Sigmoid colon (tissue), 7 donors: ENCODE results near the gene TRIM8. TPM values are rescaled to one million over a fixed set of nuclear protein-coding genes. Genes with fewer than 3 reads are reported as not detected.
A peak's percentile ranks its signal among the peaks of the same experiment; 100 is the strongest.

Experiments used
- DNase-seq: peaks from one replicate; pipeline ENCODE4 v3.0.0-alpha.2; 2019
- H3K27ac ChIP-seq, 4 donors: fragments of 200-600 bp; sonication (generic); one replicate each; pipeline ENCODE4 v1.5.1; 2016 to 2019; ENCODE audit warnings: mild to moderate bottlenecking in 1 of 4
- H3K27me3 ChIP-seq, 3 donors: fragments of 200-600 bp; sonication (generic); one replicate each; pipeline ENCODE4 v1.5.1; 2019; ENCODE audit warnings: mild to moderate bottlenecking in 1 of 3
- H3K36me3 ChIP-seq, 4 donors: fragments of 200-600 bp; sonication (generic); one replicate each; pipeline ENCODE4 v1.5.1; 2016 to 2019
- H3K4me1 ChIP-seq, 4 donors: fragments of 200-600 bp; sonication (generic); one replicate each; pipeline ENCODE4 v1.5.1; 2017 to 2019
- H3K4me3 ChIP-seq, 4 donors: fragments of 200-600 bp; sonication (generic); one replicate each; pipeline ENCODE4 v1.5.1; 2017 to 2019; ENCODE audit warnings: mild to moderate bottlenecking in 2 of 4, moderate library complexity in 1 of 4
- H3K9me3 ChIP-seq, 4 donors: fragments of 200-600 bp in 3 of 4; sonication (generic) in 3 of 4; one replicate each; pipeline versions ENCODE4 v1.5.1 to v1.6.1; 2013 to 2019
- EP300 ChIP-seq, 4 donors: sonication (generic); formaldehyde crosslinking; IDR thresholded peaks; one replicate each; pipeline ENCODE4 v1.6.1; 2017; ENCODE audit warnings: antibody characterized with exemption in 4 of 4
- POLR2A ChIP-seq, 2 donors: fragments of 450-650 bp; IDR thresholded peaks; one replicate each; pipeline ENCODE4 v1.6.1; 2016; ENCODE audit warnings: antibody characterized with exemption in 2 of 2, mild to moderate bottlenecking in 2 of 2, moderate library complexity in 2 of 2
- POLR2AphosphoS5 ChIP-seq, 4 donors: sonication (generic); formaldehyde crosslinking; IDR thresholded peaks; one replicate each; pipeline ENCODE4 v1.6.1; 2017; ENCODE audit warnings: antibody characterized with exemption in 4 of 4
- WGBS, 2 donors: extraction: QIAGEN DNeasy Blood & Tissue Kit; methylation state at CpG; one replicate each; pipeline ENCODE4 v1.1.7; 2013; 5-methylcytosine and 5-hydroxymethylcytosine counted together
- intact Hi-C: fragments of 100-400 bp; cut with DNase I; formaldehyde crosslinking; loops from one replicate; pipeline ENCODE4 v1.15.1; 2023
- polyA plus RNA-seq, 3 donors: library from polyadenylated mRNA; stranded (reverse); fragments of 200-250 nt; gene quantifications; one replicate each; pipeline ENCODE4 v1.2.3, GENCODE V29; 2013
- total RNA-seq, 4 donors: library from RNA; depleted of rRNA; stranded (reverse); fragments of >200 nt; gene quantifications; one replicate each; pipeline ENCODE4 v1.1.0, GENCODE V29; 2016
- TF ChIP-seq, protein P1 (sequence below), 4 experiments: fragments of 450-650 bp in 3 of 4; fragments of 200-600 bp in 1 of 4; IDR thresholded peaks; one replicate each; pipeline ENCODE4 v1.5.1; 2016 to 2019; ENCODE audit warnings: antibody characterized with exemption in 4 of 4, mild to moderate bottlenecking in 3 of 4, moderate library complexity in 2 of 4
- donor health status: healthy with polysubstance abuse.
- donor health status: Bipolar disorder and iron deficiency.
- donor health status: healthy.

The TRIM8 gene
- total and polyA plus RNA-seq, 7 donors = 25.0 to 88.6 (median 58.9) TPM

DNA sequence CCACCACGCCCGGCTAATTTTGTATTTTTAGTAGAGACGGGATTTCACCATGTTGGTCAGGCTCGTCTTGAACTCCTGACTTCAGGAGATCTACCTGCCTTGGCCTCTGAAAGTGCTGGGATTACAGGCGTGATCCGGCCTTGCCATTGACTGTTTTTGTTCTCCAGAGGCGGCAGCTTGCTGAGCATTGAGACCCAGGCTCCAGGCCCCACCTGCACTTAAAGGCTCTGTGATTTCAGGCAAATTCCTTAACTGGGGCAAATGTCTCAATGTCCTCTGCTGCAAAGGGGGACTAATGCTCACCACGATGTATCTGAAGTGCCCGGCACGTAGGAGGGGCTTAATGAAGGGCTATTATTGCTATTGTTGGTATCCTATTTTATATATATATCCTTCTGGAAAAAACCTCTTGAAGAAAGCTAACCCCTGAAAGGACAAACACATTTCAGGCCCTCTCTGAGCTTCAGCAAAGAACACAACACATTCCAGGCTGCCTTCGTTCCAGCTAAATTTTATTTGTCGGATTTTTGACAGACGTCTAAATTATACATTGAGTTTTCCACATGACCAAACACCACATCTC is 29.0 kb downstream of the TRIM8 start:
- TF ChIP-seq, protein P1, sequence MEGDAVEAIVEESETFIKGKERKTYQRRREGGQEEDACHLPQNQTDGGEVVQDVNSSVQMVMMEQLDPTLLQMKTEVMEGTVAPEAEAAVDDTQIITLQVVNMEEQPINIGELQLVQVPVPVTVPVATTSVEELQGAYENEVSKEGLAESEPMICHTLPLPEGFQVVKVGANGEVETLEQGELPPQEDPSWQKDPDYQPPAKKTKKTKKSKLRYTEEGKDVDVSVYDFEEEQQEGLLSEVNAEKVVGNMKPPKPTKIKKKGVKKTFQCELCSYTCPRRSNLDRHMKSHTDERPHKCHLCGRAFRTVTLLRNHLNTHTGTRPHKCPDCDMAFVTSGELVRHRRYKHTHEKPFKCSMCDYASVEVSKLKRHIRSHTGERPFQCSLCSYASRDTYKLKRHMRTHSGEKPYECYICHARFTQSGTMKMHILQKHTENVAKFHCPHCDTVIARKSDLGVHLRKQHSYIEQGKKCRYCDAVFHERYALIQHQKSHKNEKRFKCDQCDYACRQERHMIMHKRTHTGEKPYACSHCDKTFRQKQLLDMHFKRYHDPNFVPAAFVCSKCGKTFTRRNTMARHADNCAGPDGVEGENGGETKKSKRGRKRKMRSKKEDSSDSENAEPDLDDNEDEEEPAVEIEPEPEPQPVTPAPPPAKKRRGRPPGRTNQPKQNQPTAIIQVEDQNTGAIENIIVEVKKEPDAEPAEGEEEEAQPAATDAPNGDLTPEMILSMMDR (IDR thresholded peaks at IDR 0.05) = no peak
- TF ChIP-seq EP300 (IDR thresholded peaks at IDR 0.05) = no peak
- no peak for TF ChIP-seq POLR2A (IDR thresholded peaks at IDR 0.05)
- no peak for TF ChIP-seq POLR2AphosphoS5 (IDR thresholded peaks at IDR 0.05)
- Histone ChIP-seq H3K36me3 (no peaks in the 10 kb centered on the region), H3K4me3 (peak overlapping the region in 1 of 4 donors; percentile 37), H3K27ac (peak overlapping the region; percentile 67 to 72 (median 69)), H3K4me1 (peaks cover 0 to 60% (median 40%) of the 10 kb centered on the region in 4 donors), H3K27me3 (no peaks in the 10 kb centered on the region), H3K9me3 (no peaks in the 10 kb centered on the region)
- 80 to 86% methylated on average over 13 of the region's 13 CpGs for WGBS, 2 donors
- DNase-seq = peak; percentile 40
- intact Hi-C loops = no loop called here

DNA sequence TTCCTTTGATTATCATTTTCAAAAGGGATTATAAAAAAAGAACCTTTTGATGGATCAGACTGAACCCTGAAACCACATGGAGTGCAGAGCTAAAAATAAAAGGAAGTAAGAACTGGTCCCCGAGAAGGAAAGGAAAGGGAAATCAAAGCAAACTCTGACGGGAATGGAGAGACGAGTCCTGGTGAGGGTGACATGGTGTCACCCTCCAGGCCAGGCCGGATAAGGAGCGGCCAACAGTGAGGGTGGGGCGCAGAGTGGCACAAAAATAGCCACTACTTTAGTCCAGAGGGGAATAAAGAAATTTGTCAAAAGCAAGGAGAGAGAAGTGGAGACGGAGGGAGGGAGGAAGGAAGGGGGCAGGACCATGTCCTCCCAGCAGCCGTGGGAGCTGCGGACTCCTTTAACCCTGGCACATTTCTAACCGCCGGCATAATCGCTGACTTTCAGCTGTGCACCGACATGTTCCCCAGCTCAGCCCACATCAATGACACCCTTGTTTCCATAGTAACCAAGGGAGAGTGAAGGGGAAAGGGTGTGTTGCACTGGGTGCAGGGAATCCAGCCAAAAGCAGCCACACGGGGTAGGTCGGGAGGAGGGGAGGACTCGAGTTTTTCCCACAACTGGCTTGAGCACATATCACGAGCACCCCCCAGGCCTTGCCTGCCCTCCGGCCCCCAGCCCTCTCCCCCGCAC is 29.7 kb downstream of the TRIM8 start:
- WGBS, 2 donors = 7 to 12% methylated on average over 19 of the region's 19 CpGs
- Histone ChIP-seq H3K4me1 (peaks cover 0 to 63% (median 43%) of the 10 kb centered on the region in 4 donors), H3K4me3 (peak overlapping the region in 3 of 4 donors; percentile 12 to 37 (median 32)), H3K27ac (peak overlapping the region; percentile 67 to 72 (median 69)), H3K36me3 (no peaks in the 10 kb centered on the region), H3K9me3 (no peaks in the 10 kb centered on the region), H3K27me3 (no peaks in the 10 kb centered on the region)
- intact Hi-C loops = no loop called here
- DNase-seq = peak; percentile 82
- TF ChIP-seq POLR2AphosphoS5 (IDR thresholded peaks at IDR 0.05) (peak in 1 of 4 donors; percentile 42), EP300 (IDR thresholded peaks at IDR 0.05) (no peak)

DNA sequence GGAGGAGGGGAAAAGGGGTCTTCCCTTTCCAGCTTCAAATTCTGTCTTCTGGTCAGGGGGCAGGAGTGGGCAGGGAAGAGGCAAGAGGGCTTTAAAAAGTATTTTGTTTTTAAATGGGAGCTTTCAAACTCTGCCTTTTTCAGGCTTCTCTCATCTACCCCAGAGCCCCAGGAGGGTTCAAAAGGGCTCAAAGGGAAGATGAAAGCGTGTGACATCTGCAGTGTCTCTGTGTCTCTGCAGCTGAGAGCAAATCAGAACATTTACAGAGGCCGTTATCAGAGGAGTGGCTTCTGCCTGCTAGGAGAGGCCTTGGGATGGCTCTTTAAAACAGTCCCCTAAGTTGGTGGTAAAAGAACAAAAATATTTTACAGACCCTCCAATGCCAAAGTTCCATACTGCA is 30.3 kb downstream of the TRIM8 start:
- 30 to 32% methylated on average over 2 of the region's 2 CpGs for WGBS, 2 donors
- no peak for TF ChIP-seq POLR2AphosphoS5 (IDR thresholded peaks at IDR 0.05)
- TF ChIP-seq, protein P1 (IDR thresholded peaks at IDR 0.05) = no peak
- no peak for TF ChIP-seq POLR2A (IDR thresholded peaks at IDR 0.05)
- TF ChIP-seq EP300 (IDR thresholded peaks at IDR 0.05) = no peak
- Histone ChIP-seq H3K4me3 (peak overlapping the region in 3 of 4 donors; percentile 12 to 37 (median 32)), H3K27ac (peak overlapping the region; percentile 67 to 72 (median 69)), H3K27me3 (no peaks in the 10 kb centered on the region), H3K36me3 (no peaks in the 10 kb centered on the region), H3K4me1 (peaks cover 0 to 59% (median 42%) of the 10 kb centered on the region in 4 donors), H3K9me3 (no peaks in the 10 kb centered on the region)
- intact Hi-C loops = no loop called here
- no peak for DNase-seq

DNA sequence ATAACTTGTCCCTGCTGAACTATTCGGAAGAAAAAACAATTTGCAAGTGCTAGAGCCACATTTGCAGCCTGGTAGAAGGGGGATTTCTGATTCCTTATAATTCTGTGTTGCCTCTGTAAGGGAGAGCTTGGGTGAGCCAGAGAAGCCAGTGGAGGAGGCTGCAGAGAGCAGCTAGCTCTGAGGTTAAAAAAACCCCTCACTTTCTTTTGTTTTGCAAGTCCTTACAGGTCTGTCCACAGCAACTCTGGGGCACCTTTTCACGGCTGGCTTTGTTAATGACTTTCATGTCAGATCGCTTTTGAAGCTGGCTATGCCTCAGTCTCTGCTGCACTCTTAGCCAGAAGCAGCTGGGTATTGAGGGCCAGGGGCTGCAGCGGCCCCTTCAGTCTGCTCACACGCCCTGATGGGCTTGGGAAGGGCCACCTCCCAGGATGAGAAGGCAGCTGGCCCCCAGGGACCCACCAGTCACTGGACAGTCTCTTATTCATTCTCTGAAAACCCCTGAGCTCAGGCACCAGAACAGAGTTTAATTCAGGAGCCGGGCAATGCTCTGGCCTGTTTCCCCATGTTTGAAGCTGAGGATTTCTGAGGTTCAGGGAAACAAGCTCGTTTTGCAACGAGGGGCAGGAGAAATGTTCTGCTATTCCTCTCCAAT is 30.9 kb downstream of the TRIM8 start:
- DNase-seq = peak; percentile 52
- Histone ChIP-seq H3K36me3 (no peaks in the 10 kb centered on the region), H3K4me3 (no peak overlapping the region), H3K27me3 (no peaks in the 10 kb centered on the region), H3K4me1 (peaks cover 0 to 55% (median 42%) of the 10 kb centered on the region in 4 donors), H3K27ac (peak overlapping the region; percentile 67 to 72 (median 69)), H3K9me3 (no peaks in the 10 kb centered on the region)
- intact Hi-C loops = no loop called here
- TF ChIP-seq EP300 (IDR thresholded peaks at IDR 0.05) (no peak), POLR2AphosphoS5 (IDR thresholded peaks at IDR 0.05) (no peak), POLR2A (IDR thresholded peaks at IDR 0.05) (no peak)
- TF ChIP-seq, protein P1 (IDR thresholded peaks at IDR 0.05) = no peak
- WGBS, 2 donors = 58 to 76% methylated on average over 8 of the region's 8 CpGs
